DOHH2 (cell line): ENCODE data around the gene FYCO1.

Experiments
- CTCF ChIP-seq: fragments of 200-600 bp; sonication (generic); IDR thresholded peaks from one replicate; pipeline ENCODE4 v1.5.1; 2014; ENCODE audit warnings: antibody characterized with exemption, mild to moderate bottlenecking, low read depth, low read length; ENCODE audit not compliant: poor library complexity, severe bottlenecking
- EZH2phosphoT487 ChIP-seq: fragments of 200-600 bp; sonication (generic); IDR thresholded peaks from 2 replicates; pipeline ENCODE4 v1.6.1; 2017; ENCODE audit warnings: borderline replicate concordance, mild to moderate bottlenecking, antibody characterized with exemption, low read length, moderate library complexity, mixed read lengths

GRCh38 chr3:45946307-45946706 lies 49.3 kb downstream of the FYCO1 start:
- TF ChIP-seq CTCF (no peak), EZH2phosphoT487 (no peak)
